PC-9 (cell line): ENCODE results near the gene TRABD2B.

ENCODE experiments used
- CTCF ChIP-seq: fragments of 200-600 bp; sonication (generic); conservative IDR thresholded peaks from 2 replicates; pipeline ENCODE4 v1.6.1; 2017; ENCODE audit warnings: mixed run types, antibody characterized with exemption, mild to moderate bottlenecking, moderate library complexity
- EZH2 ChIP-seq: fragments of 200-600 bp; sonication (generic); IDR thresholded peaks from 2 replicates; pipeline ENCODE4 v1.8.0; 2017; ENCODE audit warnings: antibody characterized with exemption, low read depth

- TF ChIP-seq CTCF, result no peak
- no peak for TF ChIP-seq EZH2
Measured at GRCh38 chr1:47722101-47722500, 275.1 kb downstream of the TRABD2B start.
